ENCODE data around the gene GRK4. TPM values are rescaled to one million over a fixed set of nuclear protein-coding genes. Genes with fewer than 3 reads are reported as not detected.
A peak's percentile ranks its signal among the peaks of the same experiment; 100 is the strongest.

The GRK4 gene
- total and polyA plus RNA-seq, 10 of the 15 experiments (the other 5 are each of a cell fraction or from before 2014, with no cell fraction given): 1.1 to 4.0 (median 2.5) TPM

DNA sequence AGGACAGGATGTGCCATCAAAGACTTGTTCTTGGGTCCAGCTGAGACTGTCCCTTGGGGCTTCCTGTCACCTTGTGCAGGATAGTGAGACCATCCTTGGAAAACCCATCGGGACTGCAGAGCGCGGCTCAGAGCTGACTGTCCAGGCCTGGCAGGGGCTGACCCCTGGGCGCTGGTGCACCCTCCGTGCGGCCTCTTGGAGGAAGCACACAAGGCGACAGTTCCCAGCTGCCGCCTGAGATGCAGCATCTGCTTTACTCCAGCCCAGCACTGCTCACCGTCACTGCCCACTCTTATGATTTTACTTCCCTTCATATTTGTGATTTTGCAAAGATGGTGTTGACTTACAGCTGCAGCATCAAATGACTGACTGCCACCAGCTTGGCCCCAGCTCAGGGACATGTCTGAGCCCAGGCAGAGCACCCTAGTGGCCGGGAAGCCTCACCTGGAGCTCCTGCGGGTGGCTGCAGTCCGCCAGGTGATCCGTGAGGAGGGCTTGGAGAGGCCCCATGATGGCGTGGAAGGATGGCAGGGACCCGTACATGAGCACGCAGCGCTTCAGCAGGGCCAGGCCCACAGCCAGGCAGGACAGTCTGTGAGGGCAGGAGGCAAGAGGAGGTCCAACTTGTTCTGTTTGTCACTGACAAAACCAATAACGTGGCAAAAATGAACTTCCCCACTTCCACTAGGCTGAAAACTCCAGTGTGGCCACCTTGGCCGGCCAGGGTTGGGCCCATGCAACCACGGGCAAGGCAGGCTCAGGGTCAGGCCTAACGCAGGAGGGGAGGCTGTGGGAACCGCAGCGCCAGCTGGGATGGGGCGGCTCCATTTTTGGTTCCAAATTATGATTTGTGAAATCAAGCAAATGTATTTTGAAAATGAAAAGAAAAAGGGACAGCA lies 22.0 kb upstream of the GRK4 start:
- peaks cover 2% of the 10 kb centered on the region; the same call in 1 of the 2 replicates for H3K79me2 ChIP-seq (ENCODE audit: control insufficient read depth, insufficient read depth, low read length)
- in situ Hi-C loops (cut with MboI): loop anchor here (25.0 kb wide), 1 partner anchor 179 kb away; the partner anchor contains the start of gene TNIP2
- intact Hi-C loops (cut with micrococcal nuclease; ENCODE audit: unreplicated experiment): no loop called here
- SMC1A ChIA-PET (ENCODE audit: uncharacterized antibody, unreplicated experiment): no interaction called here
- H3K27me3 ChIP-seq (replicated peaks in 1 of 2; ENCODE audit: control insufficient read depth in 2 of 2, insufficient read depth in 2 of 2, low read length in 1 of 2): no peaks in the 10 kb centered on the region
- H3K27ac ChIP-seq (ENCODE audit: control insufficient read depth, insufficient read depth): no peak overlapping the region
- no TSS peak for BruUV-seq (replicated peaks)
- FAIRE-seq: no peak
- H3K4me3 ChIP-seq: no peak overlapping the region
- H3K9ac ChIP-seq (ENCODE audit: control insufficient read depth, insufficient read depth, low read length): no peak overlapping the region
- ATAC-seq: no peak
- no peaks in the 10 kb centered on the region; the same call in 2 of the 3 replicates for H3K9me3 ChIP-seq (replicated peaks; ENCODE audit: control insufficient read depth, insufficient read depth, low read length)
- 94% methylated on average over 24 of the region's 24 CpGs for WGBS (ENCODE audit: insufficient coverage, insufficient replicate concordance, low lambda C conversion rate, missing lambda C conversion rate)
- TF ChIP-seq, protein P1, sequence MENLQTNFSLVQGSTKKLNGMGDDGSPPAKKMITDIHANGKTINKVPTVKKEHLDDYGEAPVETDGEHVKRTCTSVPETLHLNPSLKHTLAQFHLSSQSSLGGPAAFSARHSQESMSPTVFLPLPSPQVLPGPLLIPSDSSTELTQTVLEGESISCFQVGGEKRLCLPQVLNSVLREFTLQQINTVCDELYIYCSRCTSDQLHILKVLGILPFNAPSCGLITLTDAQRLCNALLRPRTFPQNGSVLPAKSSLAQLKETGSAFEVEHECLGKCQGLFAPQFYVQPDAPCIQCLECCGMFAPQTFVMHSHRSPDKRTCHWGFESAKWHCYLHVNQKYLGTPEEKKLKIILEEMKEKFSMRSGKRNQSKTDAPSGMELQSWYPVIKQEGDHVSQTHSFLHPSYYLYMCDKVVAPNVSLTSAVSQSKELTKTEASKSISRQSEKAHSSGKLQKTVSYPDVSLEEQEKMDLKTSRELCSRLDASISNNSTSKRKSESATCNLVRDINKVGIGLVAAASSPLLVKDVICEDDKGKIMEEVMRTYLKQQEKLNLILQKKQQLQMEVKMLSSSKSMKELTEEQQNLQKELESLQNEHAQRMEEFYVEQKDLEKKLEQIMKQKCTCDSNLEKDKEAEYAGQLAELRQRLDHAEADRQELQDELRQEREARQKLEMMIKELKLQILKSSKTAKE (IDR thresholded peaks at IDR 0.05; ENCODE audit: low read depth, poor library complexity, severe bottlenecking): no peak
- TF ChIP-seq SMAD5 (IDR thresholded peaks at IDR 0.05; ENCODE audit: low read depth): 0 out of 2 replicates have a peak, but pooled peaks have one; percentile 13
- TF ChIP-seq ZBED1 (IDR thresholded peaks at IDR 0.05; ENCODE audit: borderline replicate concordance): peak; percentile 9; the same call in 1 of the 2 replicates
- CTCF ChIA-PET: no interaction called here
- H3K4me2 ChIP-seq (ENCODE audit: control insufficient read depth, insufficient read depth): no peak overlapping the region
- H3K36me3 ChIP-seq (ENCODE audit: control insufficient read depth in 2 of 2, insufficient read depth in 2 of 2, low read length in 1 of 2): peaks cover 47 to 55% of the 10 kb centered on the region in 2 experiments
- RAD21 ChIA-PET (ENCODE audit: unreplicated experiment): interaction anchor here (1.2 kb wide), 1 partner anchor 13 kb away, joined by 3 read pairs; no protein-coding TSS in a partner anchor
- no peak overlapping the region for H2AFZ ChIP-seq (ENCODE audit: control insufficient read depth, low read depth, low read length)
- peaks cover 19% of the 10 kb centered on the region for H3K4me1 ChIP-seq (ENCODE audit: control insufficient read depth, insufficient read depth, low read length)
- POLR2A ChIA-PET: no interaction called here
- no peaks in the 10 kb centered on the region for H4K20me1 ChIP-seq (ENCODE audit: control insufficient read depth, insufficient read depth)
- DNase-seq (ENCODE audit: low read depth, low spot score): no peak
